Fibroblast of the aortic adventitia (primary cell): ENCODE measurements around the gene ARHGDIG. TPM values are rescaled to one million over a fixed set of nuclear protein-coding genes. Genes with fewer than 3 reads are reported as not detected.

Experiments used
- DNase-seq: peaks from one replicate; pipeline ENCODE4 v3.0.0-alpha.2; 2010; ENCODE audit warnings: low read depth
- H3K4me3 ChIP-seq: 2 replicates; pipeline ENCODE4 v1.5.1; 2011; ENCODE audit warnings: low read depth, mild to moderate bottlenecking, control low read depth, low read length, moderate library complexity
- CTCF ChIP-seq: IDR thresholded peaks from 2 replicates; pipeline ENCODE4 v1.5.1; 2011; ENCODE audit warnings: mild to moderate bottlenecking, low read length, control low read depth, inconsistent platforms; ENCODE audit not compliant: insufficient read depth
- total RNA-seq: library from RNA; depleted of rRNA; stranded (reverse); fragments of >200 nt; gene quantifications from 2 replicates; pipeline ENCODE4 v1.2.3, GENCODE V29; 2012; ENCODE audit warnings: low replicate concordance

Gene ARHGDIG
- total RNA-seq, 1 donor: 1.6 TPM

GRCh38 chr16:317583-317982, 37.2 kb downstream of the ARHGDIG start:
- H3K4me3 ChIP-seq: no peak overlapping the region
- no peak for DNase-seq
- no peak for TF ChIP-seq CTCF

- no peak for TF ChIP-seq CTCF
- no peak for DNase-seq
- H3K4me3 ChIP-seq: no peak overlapping the region
Observed at GRCh38 chr16:318628-319027, 38.2 kb downstream of the ARHGDIG start.

- TF ChIP-seq CTCF: no peak
- no peak for DNase-seq
- H3K4me3 ChIP-seq: no peak overlapping the region
Observed at GRCh38 chr16:320206-320605, 39.8 kb downstream of the ARHGDIG start.

- no peak for DNase-seq
- no peak overlapping the region for H3K4me3 ChIP-seq
- TF ChIP-seq CTCF: no peak
Observed at GRCh38 chr16:321532-321931, 41.1 kb downstream of the ARHGDIG start.

- DNase-seq: no peak
- no peak overlapping the region for H3K4me3 ChIP-seq
- no peak for TF ChIP-seq CTCF
Observed at GRCh38 chr16:322476-323143, 42.2 kb downstream of the ARHGDIG start.

- no peak for TF ChIP-seq CTCF
- DNase-seq: no peak
- no peak overlapping the region for H3K4me3 ChIP-seq
Observed at GRCh38 chr16:324201-324450, 43.7 kb downstream of the ARHGDIG start.
